Lung (tissue), 12 donors: ENCODE results near the gene MTAP. TPM values are rescaled to one million over a fixed set of nuclear protein-coding genes. Genes with fewer than 3 reads are reported as not detected.

Source experiments
- ATAC-seq: fragments of 200-7000 bp; cut with Tn5 transposase; one replicate; pipeline ENCODE4 v1.9.1; 2020; ENCODE audit warnings: moderate number of reproducible peaks; ENCODE audit not compliant: insufficient read depth, low FRiP score
- DNase-seq, 3 donors: peaks; one replicate each; pipeline ENCODE4 v3.0.0-alpha.2; 2013 to 2017
- H3K27ac ChIP-seq, 2 donors: one replicate each; pipeline ENCODE4 v1.5.1; 2013; ENCODE audit warnings: mild to moderate bottlenecking in 2 of 2, moderate library complexity in 2 of 2, control low read depth in 1 of 2, inconsistent platforms in 1 of 2, low read depth in 1 of 2, low read length in 1 of 2
- H3K27me3 ChIP-seq, 3 donors: one replicate each; pipeline ENCODE4 v1.5.1; 2013; ENCODE audit warnings: low read length in 2 of 3; ENCODE audit not compliant: control insufficient read depth in 3 of 3, insufficient read depth in 3 of 3
- H3K36me3 ChIP-seq, 4 donors: one replicate each; pipeline ENCODE4 v1.5.1; 2013; ENCODE audit warnings: low read length in 4 of 4, mild to moderate bottlenecking in 1 of 4, moderate library complexity in 1 of 4; ENCODE audit not compliant: control insufficient read depth in 4 of 4, insufficient read depth in 4 of 4
- H3K4me1 ChIP-seq, 5 donors: one replicate each; pipeline ENCODE4 v1.5.1; 2013; ENCODE audit warnings: low read length in 5 of 5, mild to moderate bottlenecking in 2 of 5, moderate library complexity in 1 of 5; ENCODE audit not compliant: control insufficient read depth in 5 of 5, insufficient read depth in 5 of 5
- H3K4me3 ChIP-seq: one replicate; pipeline ENCODE4 v1.5.1; 2013; ENCODE audit warnings: mild to moderate bottlenecking, control low read depth, moderate library complexity
- H3K9ac ChIP-seq, 2 donors: one replicate each; pipeline ENCODE4 v1.5.1; 2013; ENCODE audit warnings: low read length in 2 of 2, control low read depth in 1 of 2; ENCODE audit not compliant: insufficient read depth in 1 of 2
- H3K9me3 ChIP-seq, 4 donors: one replicate each; pipeline ENCODE4 v1.5.1; 2013; ENCODE audit warnings: low read length in 3 of 4, mild to moderate bottlenecking in 1 of 4, moderate library complexity in 1 of 4; ENCODE audit not compliant: control insufficient read depth in 4 of 4, insufficient read depth in 3 of 4
- WGBS, 2 donors: extraction: QIAGEN DNeasy Blood & Tissue Kit; methylation state at CpG; one replicate each; pipeline ENCODE4 v1.1.7; 2013; 5-methylcytosine and 5-hydroxymethylcytosine counted together
- polyA plus RNA-seq, 2 donors: library from polyadenylated mRNA; stranded (reverse); fragments of 200-250 nt; gene quantifications; one replicate each; pipeline ENCODE4 v1.2.1, GENCODE V29; 2013
- total RNA-seq, 2 donors: library from RNA; depleted of rRNA in 1 of 2; stranded (reverse); fragments of >200 nt in 1 of 2; gene quantifications; one replicate each; pipeline ENCODE4 v1.2.1, GENCODE V29; 2014 to 2021
- TF ChIP-seq, protein P1 (sequence below): IDR thresholded peaks from 2 replicates; pipeline ENCODE4 v1.5.1; 2012; ENCODE audit warnings: mild to moderate bottlenecking; ENCODE audit errors: control extremely low read depth, extremely low read depth
- donor health status: control.
- donor health status: control.
- donor health status: Bipolar disorder and iron deficiency.
- donor health status: healthy.
- donor health status: DM: yes; HTN: yes; CAD: no.

MTAP gene
- total and polyA plus RNA-seq, 4 donors, result 10.0 to 31.5 (median 18.8) TPM

DNA sequence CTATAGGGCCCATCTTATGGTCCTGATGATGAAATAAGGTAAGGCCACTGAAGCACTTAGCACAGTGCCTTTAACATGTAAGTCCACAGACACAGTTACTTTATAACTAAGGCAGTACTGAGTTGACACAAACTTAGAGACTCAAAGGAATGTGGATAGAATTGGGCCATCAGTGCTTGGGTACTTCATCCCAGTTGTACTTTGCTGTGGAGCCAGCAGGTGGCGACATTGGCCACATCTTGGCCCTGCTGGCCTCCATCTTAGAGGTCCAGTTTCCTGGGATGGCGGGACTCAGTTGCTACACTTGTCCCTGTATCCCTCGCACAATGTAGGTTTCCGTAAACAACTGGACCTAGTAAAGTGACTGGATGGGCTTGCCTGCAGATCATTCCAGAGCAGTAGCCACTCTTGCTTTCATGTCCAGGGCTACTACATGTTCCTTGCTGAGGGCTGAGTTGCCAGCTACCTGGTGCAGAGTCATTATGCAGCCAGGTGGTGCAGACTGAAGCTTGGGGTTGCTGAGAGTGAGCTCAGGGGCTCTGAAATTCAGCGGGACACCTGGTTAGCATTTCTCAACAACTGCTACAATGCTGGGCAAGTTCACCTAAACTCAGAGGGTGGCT is 10.6 kb downstream of the MTAP start:
- DNase-seq (peak; percentile 60 to 66 (median 65)), ATAC-seq (peak; percentile 78)
- WGBS, 2 donors, result 52 to 66% methylated on average over 5 of the region's 5 CpGs
- TF ChIP-seq, protein P1, sequence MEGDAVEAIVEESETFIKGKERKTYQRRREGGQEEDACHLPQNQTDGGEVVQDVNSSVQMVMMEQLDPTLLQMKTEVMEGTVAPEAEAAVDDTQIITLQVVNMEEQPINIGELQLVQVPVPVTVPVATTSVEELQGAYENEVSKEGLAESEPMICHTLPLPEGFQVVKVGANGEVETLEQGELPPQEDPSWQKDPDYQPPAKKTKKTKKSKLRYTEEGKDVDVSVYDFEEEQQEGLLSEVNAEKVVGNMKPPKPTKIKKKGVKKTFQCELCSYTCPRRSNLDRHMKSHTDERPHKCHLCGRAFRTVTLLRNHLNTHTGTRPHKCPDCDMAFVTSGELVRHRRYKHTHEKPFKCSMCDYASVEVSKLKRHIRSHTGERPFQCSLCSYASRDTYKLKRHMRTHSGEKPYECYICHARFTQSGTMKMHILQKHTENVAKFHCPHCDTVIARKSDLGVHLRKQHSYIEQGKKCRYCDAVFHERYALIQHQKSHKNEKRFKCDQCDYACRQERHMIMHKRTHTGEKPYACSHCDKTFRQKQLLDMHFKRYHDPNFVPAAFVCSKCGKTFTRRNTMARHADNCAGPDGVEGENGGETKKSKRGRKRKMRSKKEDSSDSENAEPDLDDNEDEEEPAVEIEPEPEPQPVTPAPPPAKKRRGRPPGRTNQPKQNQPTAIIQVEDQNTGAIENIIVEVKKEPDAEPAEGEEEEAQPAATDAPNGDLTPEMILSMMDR, result peak; percentile 87
- H3K27me3 ChIP-seq, result no peaks in the 10 kb centered on the region
- H3K9me3 ChIP-seq, result no peaks in the 10 kb centered on the region
- H3K36me3 ChIP-seq, result peaks cover 12 to 43% (median 28%) of the 10 kb centered on the region in 4 donors
- peak overlapping the region in 1 of 2 donors; percentile 28 for H3K27ac ChIP-seq
- no peak overlapping the region for H3K4me3 ChIP-seq
- H3K4me1 ChIP-seq, result peaks cover 0 to 7% (median 2%) of the 10 kb centered on the region in 5 donors
- no peak overlapping the region for H3K9ac ChIP-seq

DNA sequence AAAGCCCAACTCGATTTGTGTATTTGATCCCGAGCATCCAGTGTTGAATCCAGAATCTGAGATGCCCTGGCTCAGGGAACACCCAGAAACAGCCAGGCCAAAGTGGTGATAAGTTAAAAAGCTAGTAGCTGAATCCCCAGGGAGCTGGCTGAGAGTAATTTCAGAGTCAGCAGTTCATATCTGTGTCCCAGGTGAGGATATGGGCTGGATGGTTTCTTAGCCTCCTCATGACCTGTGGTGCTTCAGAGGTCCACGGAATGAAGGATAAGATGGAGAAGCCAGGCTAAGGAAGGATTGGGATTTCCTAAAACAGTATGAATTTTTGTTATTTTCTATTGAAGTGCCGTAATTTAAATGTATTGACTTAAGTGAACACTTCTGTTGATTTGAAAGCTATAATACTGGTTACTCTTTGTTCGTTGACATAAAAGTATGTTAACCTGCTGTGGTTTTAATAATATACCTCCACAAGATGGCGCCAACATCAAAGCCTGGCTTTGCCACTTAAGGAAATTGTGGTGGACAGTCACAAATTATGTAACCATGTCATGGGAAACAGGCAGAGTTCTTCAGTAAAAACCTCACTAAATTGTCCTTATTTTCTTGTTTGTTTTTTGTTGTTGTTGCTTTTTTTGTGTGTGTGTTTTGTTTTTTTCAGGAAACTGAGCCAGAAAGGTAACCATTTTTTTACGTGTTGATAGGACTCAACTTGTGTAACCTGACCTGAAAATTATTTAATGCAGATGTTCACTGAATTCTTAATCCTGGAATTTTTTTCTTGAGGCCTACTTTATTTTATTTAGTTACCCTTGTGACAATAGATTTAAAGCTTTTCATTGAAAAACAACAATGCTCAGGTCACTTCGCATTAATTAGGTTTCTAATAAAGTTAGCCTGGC is 11.4 kb downstream of the MTAP start:
- Histone ChIP-seq H3K9me3 (no peaks in the 10 kb centered on the region), H3K36me3 (peaks cover 15 to 47% (median 31%) of the 10 kb centered on the region in 4 donors), H3K4me1 (peaks cover 0 to 7% (median 2%) of the 10 kb centered on the region in 5 donors), H3K9ac (no peak overlapping the region), H3K27ac (no peak overlapping the region), H3K4me3 (no peak overlapping the region), H3K27me3 (no peaks in the 10 kb centered on the region)
- 61% methylated on average over 8 of the region's 8 CpGs for WGBS, 2 donors
- TF ChIP-seq, protein P1, result peak; percentile 85
- ATAC-seq (peak; percentile 70), DNase-seq (peak; percentile 56 to 86 (median 82))

DNA sequence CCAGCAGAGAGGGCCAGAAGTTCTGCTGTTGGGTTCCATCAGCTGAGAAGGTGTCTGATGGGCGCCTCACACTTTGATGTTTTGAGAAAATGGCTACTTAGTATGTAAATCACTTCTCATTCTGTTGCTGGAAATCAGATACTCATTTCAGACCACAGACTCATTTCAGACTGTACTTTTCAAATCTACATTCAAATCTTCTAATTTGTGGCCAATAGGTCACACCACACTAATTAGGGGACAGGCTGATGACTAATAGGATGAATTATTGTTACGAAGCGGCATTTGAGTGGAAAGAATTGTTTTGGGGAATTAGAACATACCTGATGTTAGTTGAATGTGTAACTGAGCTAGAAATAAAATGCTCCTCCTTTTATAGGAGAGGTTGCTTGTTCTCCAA is 13.2 kb downstream of the MTAP start:
- H3K9me3 ChIP-seq, result no peaks in the 10 kb centered on the region
- H3K4me1 ChIP-seq, result peaks cover 0 to 7% (median 2%) of the 10 kb centered on the region in 5 donors
- no peaks in the 10 kb centered on the region for H3K27me3 ChIP-seq
- no peak overlapping the region for H3K4me3 ChIP-seq
- ATAC-seq, result no peak
- TF ChIP-seq, protein P1, result no peak
- H3K27ac ChIP-seq, result no peak overlapping the region
- WGBS, 2 donors, result 96 to 98% methylated on average over 3 of the region's 3 CpGs
- DNase-seq, result no peak
- peaks cover 15 to 46% (median 30%) of the 10 kb centered on the region in 4 donors for H3K36me3 ChIP-seq
- H3K9ac ChIP-seq, result no peak overlapping the region
